NCI-H2107 treated with DMSO at 0.1 percent for 48 hours (cell line): ENCODE data around the gene SURF1.
"Not testable (repeated sequence)": the region's sequence is repeated elsewhere in the genome, so short reads cannot be mapped to it uniquely, and the experiment has no call there.

ENCODE experiments used
- DNase-seq: peaks from one replicate; lab custom pipeline; 2025; ENCODE audit not compliant: unreplicated experiment; lab: John Stamatoyannopoulos, UW

The SURF1 gene

GRCh38 chr9:133356391-133357091 lies at the start of gene SURF1, which contains the start of gene SURF2:
Gene SURF1, minus strand, starts transcription at chr9:133356487. Its CDS starts 34 bp downstream, at chr9:133356453.
Gene SURF2, plus strand, starts transcription at chr9:133356550. Its CDS starts 43 bp downstream, at chr9:133356593.
- no peak for DNase-seq

- DNase-seq, result no peak
Measured at GRCh38 chr9:133405508-133406438, 49.5 kb upstream of the SURF1 start.

- DNase-seq, result no peak
Measured at GRCh38 chr9:133404454-133405002, 48.2 kb upstream of the SURF1 start.

GRCh38 chr9:133403766-133404453 lies 47.6 kb upstream of the SURF1 start:
- DNase-seq, result peak; percentile 31

- no peak for DNase-seq
Measured at GRCh38 chr9:133402689-133403088, 46.4 kb upstream of the SURF1 start.

- DNase-seq, result no peak
Measured at GRCh38 chr9:133401588-133401987, 45.3 kb upstream of the SURF1 start.

GRCh38 chr9:133400292-133400691 lies 44.0 kb upstream of the SURF1 start:
- DNase-seq, result no peak

GRCh38 chr9:133397895-133398294 lies 41.6 kb upstream of the SURF1 start:
- DNase-seq, result no peak

GRCh38 chr9:133397370-133397769 lies 41.1 kb upstream of the SURF1 start:
- no peak for DNase-seq

GRCh38 chr9:133396952-133397351 lies 40.7 kb upstream of the SURF1 start:
- DNase-seq, result no peak

- DNase-seq, result no peak
Measured at GRCh38 chr9:133394687-133395271, 38.5 kb upstream of the SURF1 start.

- DNase-seq, result no peak
Measured at GRCh38 chr9:133393399-133393798, 37.1 kb upstream of the SURF1 start.

- DNase-seq, result not testable (repeated sequence)
Measured at GRCh38 chr9:133392308-133392707, 36.0 kb upstream of the SURF1 start.

- not testable (repeated sequence) for DNase-seq
Measured at GRCh38 chr9:133391449-133391848, 35.2 kb upstream of the SURF1 start.

GRCh38 chr9:133390713-133391112 lies 34.4 kb upstream of the SURF1 start:
- DNase-seq, result no peak

GRCh38 chr9:133389562-133389961 lies 33.3 kb upstream of the SURF1 start:
- DNase-seq, result no peak

- no peak for DNase-seq
Measured at GRCh38 chr9:133389025-133389557, 32.8 kb upstream of the SURF1 start.

- no peak for DNase-seq
Measured at GRCh38 chr9:133387680-133388079, 31.4 kb upstream of the SURF1 start.

GRCh38 chr9:133386338-133386737 lies 30.1 kb upstream of the SURF1 start:
- no peak for DNase-seq

GRCh38 chr9:133385452-133385851 lies 29.2 kb upstream of the SURF1 start:
- no peak for DNase-seq
